Brain microvascular endothelial cell (primary cell): ENCODE data around the gene ZC3H18.

Source experiments
- DNase-seq: peaks from one replicate; pipeline ENCODE4 v3.0.0-alpha.2; 2020
- H3K27ac ChIP-seq: fragments of 250-450 bp; sonication (Bioruptor Pico); 2 replicates; pipeline ENCODE4 v1.5.1; 2020; ENCODE audit warnings: mild to moderate bottlenecking, moderate library complexity
- H3K27me3 ChIP-seq: fragments of 250-450 bp; sonication (Bioruptor Pico); replicated peaks from 2 replicates; pipeline ENCODE4 v1.5.1; 2020; ENCODE audit warnings: mild to moderate bottlenecking
- H3K36me3 ChIP-seq: fragments of 250-450 bp; sonication (Bioruptor Pico); replicated peaks from 2 replicates; pipeline ENCODE4 v1.5.1; 2020; ENCODE audit warnings: mild to moderate bottlenecking
- H3K4me3 ChIP-seq: 2 replicates; pipeline ENCODE4 v1.5.1; 2011; ENCODE audit warnings: low read depth, mild to moderate bottlenecking, control low read depth, low read length, moderate library complexity
- CTCF ChIP-seq: IDR thresholded peaks from 2 replicates; pipeline ENCODE4 v1.5.1; 2011; ENCODE audit warnings: low read depth, mild to moderate bottlenecking, moderate library complexity, low read length, control low read depth, inconsistent platforms; ENCODE audit errors: missing control alignments
- in situ Hi-C: cut with HindIII; loops from 2 replicates; pipeline ENCODE4 v1.10.0; 2017; ENCODE audit warnings: low sequenced_read_pairs, low pct_ligation_motif_present

ZC3H18 gene

GRCh38 chr16:88646345-88647034, 76.3 kb downstream of the ZC3H18 start:
- DNase-seq: no peak
- Histone ChIP-seq H3K27ac (no peak overlapping the region), H3K36me3 (peaks cover 16% of the 10 kb centered on the region), H3K27me3 (no peaks in the 10 kb centered on the region), H3K4me3 (no peak overlapping the region)
- in situ Hi-C loops: no loop called here
- TF ChIP-seq CTCF: no peak

- in situ Hi-C loops: no loop called here
- no peak for DNase-seq
- TF ChIP-seq CTCF: no peak
- Histone ChIP-seq H3K27ac (no peak overlapping the region), H3K36me3 (peaks cover 16% of the 10 kb centered on the region), H3K4me3 (no peak overlapping the region), H3K27me3 (no peaks in the 10 kb centered on the region)
Observed at GRCh38 chr16:88647178-88648070, 77.2 kb downstream of the ZC3H18 start.

GRCh38 chr16:88649195-88649923, 79.2 kb downstream of the ZC3H18 start:
- Histone ChIP-seq H3K27me3 (no peaks in the 10 kb centered on the region), H3K36me3 (peaks cover 28% of the 10 kb centered on the region), H3K4me3 (peak overlapping the region; percentile 81), H3K27ac (peak overlapping the region; percentile 88)
- in situ Hi-C loops: no loop called here
- DNase-seq: no peak
- no peak for TF ChIP-seq CTCF

- TF ChIP-seq CTCF: no peak
- in situ Hi-C loops: no loop called here
- DNase-seq: no peak
- peak overlapping the region; percentile 88 for H3K27ac ChIP-seq
- peaks cover 35% of the 10 kb centered on the region for H3K36me3 ChIP-seq
- H3K4me3 ChIP-seq: peak overlapping the region; percentile 81
- H3K27me3 ChIP-seq: no peaks in the 10 kb centered on the region
Observed at GRCh38 chr16:88649924-88650748, 79.9 kb downstream of the ZC3H18 start.

GRCh38 chr16:88650749-88651275, 80.6 kb downstream of the ZC3H18 start, which contains the start of gene CYBA:
TSS of gene CYBA (minus strand) at chr16:88651053. CDS start at chr16:88651013, 40 bp downstream.
- in situ Hi-C loops: no loop called here
- H3K27me3 ChIP-seq: no peaks in the 10 kb centered on the region
- H3K27ac ChIP-seq: peak within 1 kb of the TSS; percentile 88
- no peak for TF ChIP-seq CTCF
- peak within 1 kb of the TSS; percentile 81 for H3K4me3 ChIP-seq
- H3K36me3 ChIP-seq: peaks cover 42% of the 10 kb centered on the region
- peak; percentile 62 for DNase-seq
